ENCODE data around the gene VWC2.

DNA sequence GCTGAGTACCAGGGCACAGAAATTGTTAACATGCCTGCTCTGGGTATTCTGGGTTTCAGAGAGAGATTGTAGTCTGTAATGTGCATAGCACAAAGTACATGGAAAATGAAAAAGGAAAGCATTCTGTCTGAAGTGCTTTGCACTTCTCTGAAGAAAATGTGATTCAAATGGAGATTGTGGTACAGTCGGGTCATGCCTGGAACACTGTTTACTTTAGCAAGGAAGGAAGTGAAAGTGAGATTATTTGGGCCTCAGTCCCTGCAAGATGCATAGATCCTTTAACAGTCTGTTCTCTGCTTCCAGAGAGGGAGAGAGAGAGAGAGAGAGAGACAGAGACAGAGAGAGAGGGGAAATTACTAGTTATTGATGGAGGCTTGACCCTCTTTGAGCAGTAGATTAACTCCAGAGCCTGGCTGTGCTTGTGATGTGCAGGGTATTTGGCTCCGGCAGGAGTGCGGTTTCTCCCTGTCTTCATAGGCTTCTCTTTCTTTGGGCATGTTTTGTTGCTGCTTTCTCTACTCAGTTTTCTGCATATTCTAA lies 5.4 kb downstream of the VWC2 start:
- TF ChIP-seq, protein P1, sequence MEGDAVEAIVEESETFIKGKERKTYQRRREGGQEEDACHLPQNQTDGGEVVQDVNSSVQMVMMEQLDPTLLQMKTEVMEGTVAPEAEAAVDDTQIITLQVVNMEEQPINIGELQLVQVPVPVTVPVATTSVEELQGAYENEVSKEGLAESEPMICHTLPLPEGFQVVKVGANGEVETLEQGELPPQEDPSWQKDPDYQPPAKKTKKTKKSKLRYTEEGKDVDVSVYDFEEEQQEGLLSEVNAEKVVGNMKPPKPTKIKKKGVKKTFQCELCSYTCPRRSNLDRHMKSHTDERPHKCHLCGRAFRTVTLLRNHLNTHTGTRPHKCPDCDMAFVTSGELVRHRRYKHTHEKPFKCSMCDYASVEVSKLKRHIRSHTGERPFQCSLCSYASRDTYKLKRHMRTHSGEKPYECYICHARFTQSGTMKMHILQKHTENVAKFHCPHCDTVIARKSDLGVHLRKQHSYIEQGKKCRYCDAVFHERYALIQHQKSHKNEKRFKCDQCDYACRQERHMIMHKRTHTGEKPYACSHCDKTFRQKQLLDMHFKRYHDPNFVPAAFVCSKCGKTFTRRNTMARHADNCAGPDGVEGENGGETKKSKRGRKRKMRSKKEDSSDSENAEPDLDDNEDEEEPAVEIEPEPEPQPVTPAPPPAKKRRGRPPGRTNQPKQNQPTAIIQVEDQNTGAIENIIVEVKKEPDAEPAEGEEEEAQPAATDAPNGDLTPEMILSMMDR (tag by site-specific recombination; IDR thresholded peaks at IDR 0.05) = no peak
- TF ChIP-seq ZFP41 (tag by site-specific recombination; IDR thresholded peaks at IDR 0.05; ENCODE audit: borderline replicate concordance) (no peak), ZNF121 (tag by site-specific recombination; IDR thresholded peaks at IDR 0.05) (no peak), ZNF707 (tag by site-specific recombination; IDR thresholded peaks at IDR 0.05) (no peak), ZNF23 (tag by site-specific recombination; IDR thresholded peaks at IDR 0.05; ENCODE audit: borderline replicate concordance) (no peak)

All from HEK293 (cell line).